ENCODE measurements around the gene ATPAF1.
"Not testable (repeated sequence)": the region's sequence is repeated elsewhere in the genome, so short reads cannot be mapped to it uniquely, and the experiment has no call there.

Gene ATPAF1, protein sequence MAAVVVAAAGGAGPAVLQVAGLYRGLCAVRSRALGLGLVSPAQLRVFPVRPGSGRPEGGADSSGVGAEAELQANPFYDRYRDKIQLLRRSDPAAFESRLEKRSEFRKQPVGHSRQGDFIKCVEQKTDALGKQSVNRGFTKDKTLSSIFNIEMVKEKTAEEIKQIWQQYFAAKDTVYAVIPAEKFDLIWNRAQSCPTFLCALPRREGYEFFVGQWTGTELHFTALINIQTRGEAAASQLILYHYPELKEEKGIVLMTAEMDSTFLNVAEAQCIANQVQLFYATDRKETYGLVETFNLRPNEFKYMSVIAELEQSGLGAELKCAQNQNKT

DNA sequence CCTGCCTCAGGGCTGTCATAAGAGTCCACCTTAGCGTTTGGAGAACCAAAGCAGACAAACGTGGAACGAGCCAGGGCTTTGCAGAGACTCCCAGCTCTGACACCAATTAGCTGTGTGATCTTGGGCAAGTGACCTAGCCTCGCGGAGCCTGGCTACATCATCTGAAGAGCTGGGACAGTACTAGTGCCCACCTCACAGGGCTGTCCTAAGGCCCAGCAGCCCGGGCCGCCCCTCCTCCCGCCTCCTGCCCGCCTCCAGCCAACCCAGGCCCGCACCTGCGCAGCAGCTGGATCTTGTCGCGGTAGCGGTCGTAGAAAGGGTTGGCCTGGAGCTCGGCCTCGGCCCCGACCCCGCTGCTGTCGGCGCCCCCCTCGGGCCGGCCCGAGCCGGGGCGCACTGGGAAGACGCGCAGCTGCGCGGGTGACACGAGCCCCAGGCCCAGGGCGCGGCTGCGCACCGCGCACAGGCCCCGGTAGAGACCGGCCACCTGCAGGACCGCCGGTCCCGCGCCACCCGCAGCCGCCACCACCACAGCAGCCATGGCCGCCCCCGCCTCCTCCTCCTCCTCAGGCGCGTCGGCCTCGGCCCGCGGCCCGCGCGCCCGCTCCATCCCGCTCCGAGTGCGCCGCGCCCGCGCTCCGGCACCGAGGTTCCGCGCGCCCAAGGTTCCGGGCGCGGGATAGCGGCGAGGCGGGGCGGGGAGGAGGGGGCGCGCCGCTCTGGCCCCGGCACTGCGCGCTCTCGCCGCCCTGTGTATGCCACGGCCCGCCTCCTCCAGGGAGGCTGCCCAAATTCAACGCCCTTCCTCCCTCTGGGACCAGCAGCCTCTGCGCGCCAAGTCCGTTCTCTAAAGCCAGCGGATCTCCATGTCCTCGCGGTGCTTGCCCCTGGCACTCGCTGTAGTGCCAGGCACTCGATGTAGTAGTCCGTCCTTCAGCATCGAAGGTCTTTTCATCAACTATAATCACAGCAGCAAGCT lies at the start of gene ATPAF1:
Gene ATPAF1, minus strand, starts transcription at position 583 of the 979 bp plus-strand sequence. Its CDS starts 42 bp downstream, at position 541.
- peak; percentile 70 for DNase-seq (ENCODE audit: low read depth)

DNA sequence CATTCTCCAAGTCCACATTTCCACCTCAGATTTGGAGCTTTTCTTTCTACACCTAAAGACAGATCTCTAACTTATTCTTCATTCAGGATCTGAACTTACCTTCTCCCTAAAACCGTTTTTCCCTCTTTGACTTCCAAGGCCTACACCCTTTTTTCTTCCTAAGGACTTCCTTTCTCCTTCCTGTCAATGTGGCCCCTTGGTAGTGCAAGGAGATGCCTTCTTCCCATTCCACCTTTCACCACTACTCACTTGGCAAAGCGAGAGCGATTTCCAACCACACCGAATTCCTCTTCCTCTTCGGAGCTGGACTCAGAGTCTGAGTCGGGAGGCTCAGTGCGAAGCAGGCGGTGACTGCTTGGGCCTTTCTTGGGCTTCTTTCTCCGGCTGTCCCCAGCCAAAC lies 49.5 kb upstream of the ATPAF1 start:
- no peak for DNase-seq (ENCODE audit: low read depth)

DNA sequence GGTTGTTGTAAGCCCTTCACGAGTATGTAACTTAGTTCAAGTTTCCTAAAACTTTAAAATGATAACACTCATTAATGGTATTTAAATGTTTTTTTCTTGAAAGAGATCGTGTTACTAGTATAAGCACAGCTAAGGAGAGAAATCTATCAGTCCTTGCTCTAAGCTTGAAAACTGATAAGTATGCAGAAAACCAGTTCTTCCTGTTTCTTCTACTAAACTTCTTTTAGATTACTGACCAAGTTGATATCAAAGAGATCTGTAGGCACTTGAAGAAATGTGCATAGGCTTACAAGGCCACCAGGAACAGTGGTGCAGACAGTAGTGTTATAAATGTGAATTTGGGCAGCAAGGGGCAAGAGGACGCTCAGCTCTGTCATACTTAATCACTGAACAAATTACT lies 46.8 kb upstream of the ATPAF1 start:
- no peak for DNase-seq (ENCODE audit: low read depth)

DNA sequence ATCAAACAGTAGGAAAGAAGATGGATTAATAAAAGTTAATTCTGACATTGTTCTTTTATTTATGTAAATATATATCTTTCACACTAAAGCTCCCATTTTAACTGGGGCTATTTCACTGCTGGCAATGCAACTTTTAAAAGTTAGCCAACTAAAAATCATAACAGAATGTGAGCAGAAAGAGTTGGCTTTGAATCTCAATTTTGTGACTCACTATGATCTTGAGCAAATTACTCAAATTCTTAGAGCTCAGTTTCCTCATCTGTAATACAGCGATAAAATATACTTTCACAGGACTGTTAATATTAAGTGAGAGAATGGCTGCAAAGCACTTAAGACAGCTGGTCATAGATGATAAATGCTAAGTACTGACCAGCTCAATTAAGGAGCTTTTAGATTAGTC lies 40.0 kb upstream of the ATPAF1 start:
- no peak for DNase-seq (ENCODE audit: low read depth)

DNA sequence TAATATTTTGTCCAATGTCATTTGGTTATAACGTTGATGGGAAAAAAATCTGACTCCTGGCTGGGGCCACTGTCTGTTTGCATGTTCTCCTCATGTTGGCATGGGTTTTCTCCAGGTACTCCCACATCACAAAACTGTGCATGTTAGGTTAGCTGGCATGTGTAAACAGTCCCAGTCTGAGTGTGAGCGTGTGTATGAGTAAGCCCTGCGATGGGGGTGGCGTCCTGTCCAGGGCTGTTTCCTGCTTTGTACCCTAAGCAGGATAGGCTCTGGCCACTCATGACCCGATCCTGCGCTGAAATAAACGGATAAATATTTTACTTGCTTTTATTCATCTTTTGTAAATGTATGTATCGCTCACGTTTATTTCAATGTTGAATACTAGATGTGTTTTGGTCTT lies 37.2 kb upstream of the ATPAF1 start:
- DNase-seq (ENCODE audit: low read depth), result no peak

DNA sequence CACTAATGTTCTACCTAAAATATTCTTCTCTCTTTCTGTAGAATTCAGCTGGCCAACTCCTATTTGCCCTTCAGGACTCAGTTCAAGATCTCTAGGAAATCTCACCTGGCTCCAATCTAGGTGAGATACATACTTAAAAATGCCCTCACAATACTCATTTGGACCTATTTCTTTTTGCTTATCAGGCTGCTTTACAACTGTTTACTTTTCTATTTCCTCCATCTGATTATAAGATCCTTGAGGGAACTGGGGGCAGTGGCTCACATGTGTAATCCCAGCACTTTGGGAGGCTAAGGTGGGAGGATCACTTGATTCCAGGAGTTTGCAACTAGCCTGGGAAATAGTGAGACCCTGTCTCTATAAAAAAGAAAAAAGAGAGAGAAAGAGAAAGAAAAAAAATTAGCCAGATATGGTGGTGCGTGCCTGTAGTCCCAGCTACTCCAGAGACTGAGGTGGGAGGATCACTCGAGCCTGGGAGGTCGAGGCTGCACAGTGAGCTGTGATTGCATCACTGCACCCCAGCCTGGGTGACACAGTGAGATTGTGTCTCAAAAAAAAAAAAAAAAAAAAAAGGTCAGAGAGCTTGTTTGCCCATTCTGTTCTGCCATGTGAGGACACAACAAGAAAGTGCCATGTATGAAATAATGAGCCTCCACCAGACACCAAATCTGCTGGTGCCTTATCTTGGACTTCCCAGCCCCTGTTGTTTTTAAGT lies 35.9 kb upstream of the ATPAF1 start:
- no peak for DNase-seq (ENCODE audit: low read depth)

DNA sequence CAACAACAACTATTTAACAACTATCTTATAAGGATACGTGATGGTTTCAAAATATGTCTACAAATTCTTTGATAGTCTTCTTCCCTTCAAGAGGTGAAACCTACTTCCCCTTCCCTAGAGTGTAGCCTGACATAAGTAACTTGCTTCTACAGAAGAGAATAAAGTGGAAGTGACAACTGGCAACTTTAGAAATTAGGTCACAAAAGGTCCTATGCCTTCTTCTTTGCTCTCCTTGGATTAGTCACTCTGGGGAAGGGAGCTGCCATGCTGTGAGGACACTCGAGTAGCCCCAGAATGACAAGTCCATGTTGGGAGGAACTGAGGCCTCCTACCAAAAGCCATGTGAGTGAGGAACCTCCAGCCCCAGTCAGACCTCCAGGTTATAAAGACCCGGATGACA lies 31.5 kb upstream of the ATPAF1 start:
- DNase-seq (ENCODE audit: low read depth), result no peak

DNA sequence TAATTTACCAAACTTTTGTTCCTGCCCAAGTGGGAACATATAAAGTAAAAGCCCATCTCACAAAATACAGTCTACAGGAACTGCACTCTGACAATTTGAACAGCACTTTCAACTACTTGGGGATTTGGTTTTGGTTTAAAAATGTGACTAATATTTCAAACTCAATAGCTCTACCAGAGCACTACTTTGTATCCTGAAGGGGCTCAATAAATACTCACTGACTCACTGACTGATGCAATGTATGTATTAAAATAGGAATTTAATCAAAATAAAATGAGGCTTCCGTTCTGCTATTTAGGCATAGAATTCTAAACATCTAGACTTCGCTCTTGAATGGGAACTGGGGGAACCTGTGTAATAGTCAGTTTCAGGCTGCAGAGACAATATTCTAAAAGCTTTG lies 28.9 kb upstream of the ATPAF1 start:
- DNase-seq (ENCODE audit: low read depth), result no peak

DNA sequence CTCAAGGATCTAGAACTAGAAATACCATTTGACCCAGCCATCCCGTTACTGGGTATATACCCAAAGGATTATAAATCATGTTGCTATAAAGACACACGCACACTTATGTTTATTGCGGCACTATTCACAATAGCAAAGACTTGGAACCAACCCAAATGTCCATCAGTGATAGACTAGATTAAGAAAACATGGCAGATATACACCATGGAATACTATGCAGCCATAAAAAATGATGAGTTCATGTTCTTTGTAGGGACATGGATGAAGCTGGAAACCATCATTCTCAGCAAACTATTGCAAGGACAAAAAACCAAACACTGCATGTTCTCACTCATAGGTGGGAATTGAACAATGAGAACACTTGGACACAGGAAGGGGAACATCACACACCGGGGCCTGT lies 26.5 kb upstream of the ATPAF1 start:
- DNase-seq (ENCODE audit: low read depth), result not testable (repeated sequence)

DNA sequence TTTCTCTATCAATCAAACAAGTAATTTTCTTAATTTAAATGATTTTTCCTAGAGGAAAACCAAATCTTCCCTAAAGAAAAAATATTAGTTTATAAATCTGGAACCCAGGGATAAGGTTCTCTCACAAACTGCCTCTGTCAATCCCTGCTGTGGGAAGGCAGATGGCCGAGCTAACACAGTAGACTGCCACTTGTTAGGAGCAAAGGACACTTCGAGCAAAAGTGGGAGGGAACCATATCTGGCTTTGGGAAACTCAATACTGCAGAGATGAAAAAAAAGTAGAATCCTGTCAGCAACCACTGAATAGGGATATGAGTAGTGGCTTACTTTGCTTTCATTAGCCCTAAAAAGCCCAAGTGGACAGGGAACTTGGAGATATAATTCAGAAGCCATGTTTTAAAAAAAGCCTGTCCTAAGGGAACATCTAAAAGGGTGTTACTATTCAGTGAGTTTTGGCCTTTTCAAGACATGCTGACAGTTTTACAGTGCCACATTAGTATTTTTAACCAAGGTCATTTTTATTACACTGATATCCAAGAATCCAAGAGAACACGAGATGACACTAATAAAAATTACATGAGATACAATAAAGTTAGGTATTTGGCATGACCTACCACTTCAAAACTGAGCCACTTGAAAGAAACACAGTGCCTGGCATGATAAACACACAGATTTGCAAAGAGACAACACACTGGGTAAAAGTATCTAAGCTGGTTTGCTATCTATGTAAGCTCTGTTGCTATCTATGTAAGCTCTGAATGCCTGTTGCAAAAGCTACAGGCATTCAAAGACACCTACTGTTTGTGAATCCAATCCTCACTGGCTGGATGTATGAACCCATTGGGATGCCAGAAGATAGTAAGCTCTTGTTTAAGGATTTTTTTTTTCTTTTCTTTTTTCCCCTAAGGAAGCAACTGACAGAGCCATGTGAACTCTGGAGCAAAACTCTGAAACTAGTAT lies 24.9 kb upstream of the ATPAF1 start:
- no peak for DNase-seq (ENCODE audit: low read depth)

DNA sequence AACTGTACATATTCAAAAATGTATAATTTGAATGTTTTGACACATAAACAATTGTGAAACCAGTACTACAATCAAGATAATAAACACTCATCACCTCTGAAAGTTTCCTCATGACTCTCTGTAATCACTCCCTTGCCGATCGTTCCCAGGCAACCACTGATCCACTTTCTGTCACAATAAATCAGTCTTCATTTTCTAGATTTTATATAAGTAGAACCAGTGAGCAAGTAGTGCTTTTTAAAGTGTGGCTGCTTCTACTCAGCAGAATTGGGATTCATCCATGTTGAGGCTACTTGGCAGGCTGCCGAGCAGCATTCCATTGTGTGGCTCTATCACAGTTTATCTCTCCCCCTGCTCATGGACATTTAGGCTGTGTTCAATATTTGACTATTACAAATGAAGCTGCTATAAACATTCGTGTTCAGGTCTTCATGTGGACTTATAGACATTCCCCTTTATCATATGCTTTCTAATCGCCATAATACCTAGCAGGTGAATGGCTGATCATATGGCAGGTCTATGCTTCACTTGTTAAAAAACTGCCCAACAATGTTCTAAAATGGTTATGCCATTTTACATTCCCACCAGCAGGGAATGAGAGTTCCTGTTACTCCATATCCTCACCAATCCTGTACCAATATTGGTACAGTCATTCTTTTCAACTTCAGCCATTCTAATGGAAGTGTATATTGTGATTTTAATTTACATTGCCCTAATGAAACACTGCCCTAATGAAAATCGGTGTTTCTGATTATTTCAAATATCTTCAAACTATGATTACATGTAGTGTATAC lies 24.0 kb upstream of the ATPAF1 start:
- DNase-seq (ENCODE audit: low read depth), result peak; percentile 62

DNA sequence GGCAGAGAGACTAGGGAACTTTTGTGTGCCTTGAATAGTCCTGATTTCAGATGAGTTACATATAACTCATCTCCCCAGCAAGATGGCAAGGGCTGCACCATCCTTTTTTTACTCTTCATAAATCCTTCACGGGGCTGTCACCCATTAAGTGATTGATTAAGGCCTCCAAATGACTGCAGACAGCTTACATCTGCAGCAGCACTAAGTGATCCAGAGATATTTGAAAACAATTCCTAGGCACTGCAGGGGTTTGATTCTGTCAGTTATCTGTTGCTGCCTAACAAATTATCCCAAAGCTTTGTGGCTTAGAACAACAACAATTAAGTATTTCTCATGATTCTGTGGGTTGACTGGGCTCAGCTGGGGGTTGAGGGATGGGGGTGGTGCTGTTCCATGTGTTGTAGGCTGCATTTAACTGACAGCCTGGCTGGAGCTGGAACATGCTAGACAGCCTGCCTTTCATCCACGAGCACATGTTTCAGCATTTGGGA lies 22.8 kb upstream of the ATPAF1 start:
- DNase-seq (ENCODE audit: low read depth), result peak; percentile 25

DNA sequence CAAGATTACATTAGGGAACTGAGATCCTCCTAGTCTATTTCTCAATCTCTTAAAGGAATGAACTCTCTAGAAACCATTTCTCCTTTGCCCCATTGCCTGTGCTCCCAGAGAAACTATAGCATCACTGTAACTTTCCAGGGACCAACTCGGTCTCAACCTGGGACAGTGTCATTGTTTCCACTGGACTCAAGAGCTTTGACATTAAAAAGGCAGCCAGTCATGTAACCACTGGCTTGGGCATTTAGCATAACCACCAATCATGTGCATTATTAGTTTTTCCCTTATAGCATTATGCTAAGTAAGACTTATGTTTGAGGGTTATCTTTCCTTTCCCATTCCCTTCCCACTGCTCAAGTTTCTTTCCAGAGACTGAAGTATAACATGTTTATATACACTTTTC lies 21.7 kb upstream of the ATPAF1 start:
- no peak for DNase-seq (ENCODE audit: low read depth)

DNA sequence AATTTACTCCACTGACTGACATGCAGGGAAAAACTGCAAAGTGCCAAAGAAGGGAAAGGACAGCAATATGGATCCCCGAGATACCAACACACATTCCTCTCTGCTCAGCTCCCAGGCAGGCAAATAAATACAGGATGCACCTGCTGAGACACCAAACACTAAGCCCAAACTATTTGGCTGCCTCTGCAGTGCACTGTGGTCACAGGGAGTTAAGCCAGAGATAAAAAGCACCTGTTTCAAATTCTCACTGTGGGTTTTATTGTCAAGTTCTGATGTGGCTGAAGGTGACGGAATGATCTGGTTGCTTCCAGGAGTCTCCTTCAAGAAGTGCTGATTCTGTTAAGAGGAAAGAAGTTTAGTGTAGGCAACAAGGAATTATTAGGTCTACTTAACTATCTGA lies 21.2 kb upstream of the ATPAF1 start:
- no peak for DNase-seq (ENCODE audit: low read depth)

DNA sequence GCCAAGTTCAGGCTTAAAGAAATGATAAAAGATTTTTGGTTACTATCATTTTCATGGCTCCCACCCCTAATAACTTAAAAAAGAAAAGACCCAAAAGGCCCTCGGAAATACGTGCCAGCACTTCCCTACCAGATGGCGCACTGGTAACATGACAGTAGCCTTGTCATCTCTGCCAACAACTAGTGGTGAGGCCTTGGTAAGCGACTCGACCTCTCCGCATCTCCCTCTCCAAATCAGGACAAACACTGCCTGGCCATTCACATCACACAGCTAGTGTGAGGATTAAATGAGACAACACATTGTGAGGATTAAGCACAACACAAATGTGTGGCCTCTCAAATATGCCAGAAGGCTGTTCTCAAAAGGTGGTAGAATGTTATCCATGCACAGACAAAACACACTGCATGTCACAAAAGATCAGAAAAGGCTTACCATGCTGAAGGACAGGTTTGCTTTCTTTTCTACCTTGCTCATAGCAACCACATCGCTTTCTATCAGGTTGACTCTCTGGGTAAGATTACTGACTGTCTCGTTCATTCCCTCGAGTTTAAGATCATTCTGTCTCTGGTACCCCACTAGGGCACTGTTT lies 19.9 kb upstream of the ATPAF1 start:
- no peak for DNase-seq (ENCODE audit: low read depth)

DNA sequence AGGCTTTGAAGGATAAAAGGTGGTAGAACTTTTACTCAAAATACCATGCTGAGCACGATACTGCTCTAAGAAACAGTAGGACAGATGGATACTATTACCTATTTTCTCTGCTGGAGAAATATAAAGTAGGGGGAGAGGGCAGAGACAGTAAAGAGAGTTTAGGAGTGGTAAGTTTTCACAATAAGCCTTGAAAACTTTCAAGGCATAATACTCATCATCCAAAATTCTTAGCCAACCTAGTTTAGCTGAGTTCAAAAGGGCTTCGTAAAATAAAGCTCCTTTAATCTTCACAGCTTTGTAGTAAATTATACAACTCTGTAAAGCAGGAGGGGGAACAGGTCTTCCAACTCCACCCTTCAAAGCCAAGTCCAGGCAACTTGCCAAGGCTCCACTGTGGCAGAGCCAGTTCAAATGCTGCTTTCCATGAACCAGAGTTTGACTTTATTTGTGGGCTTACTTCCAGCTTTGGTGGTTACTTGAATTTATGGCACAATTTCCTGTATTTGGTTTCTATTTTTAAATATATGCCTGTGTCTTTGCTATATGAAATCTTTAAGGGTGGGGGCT lies 19.0 kb upstream of the ATPAF1 start:
- DNase-seq (ENCODE audit: low read depth), result no peak

DNA sequence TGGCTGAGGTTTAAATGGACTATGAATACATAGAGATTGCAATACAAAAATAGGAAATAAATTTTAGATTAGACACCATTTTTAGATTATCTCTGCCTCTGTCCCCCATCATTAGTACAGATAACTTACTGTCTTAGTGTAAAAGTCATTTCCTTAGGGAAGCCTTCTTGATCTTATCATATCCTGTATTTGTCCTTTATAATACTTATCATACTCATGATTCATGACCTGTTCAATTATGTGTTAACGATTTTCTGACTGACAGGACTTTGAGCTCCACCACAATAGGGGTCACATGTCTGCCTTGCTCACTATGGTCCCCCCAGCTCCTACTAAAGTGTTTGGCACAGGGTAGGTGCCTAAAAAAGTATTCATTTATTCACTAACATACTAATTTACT lies 18.1 kb upstream of the ATPAF1 start:
- no peak for DNase-seq (ENCODE audit: low read depth)

DNA sequence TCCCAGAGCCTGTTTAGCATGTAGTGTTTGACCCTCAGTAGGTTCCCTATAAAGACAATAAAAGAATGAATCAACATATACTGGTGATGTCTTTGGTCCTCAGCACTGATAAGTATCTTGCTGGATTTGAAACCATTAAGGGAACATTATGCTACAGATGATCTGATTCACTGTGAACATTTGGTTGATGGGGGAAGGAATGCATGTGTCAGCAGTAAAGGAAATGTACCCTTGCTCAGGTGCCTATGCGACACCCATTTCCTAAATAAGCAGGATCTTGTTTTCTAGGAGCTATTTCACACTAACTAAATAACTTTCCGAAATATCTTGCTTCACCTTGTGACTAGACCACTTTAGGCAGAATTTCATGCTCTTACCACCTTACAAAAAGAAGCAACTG lies 16.5 kb upstream of the ATPAF1 start:
- DNase-seq (ENCODE audit: low read depth), result no peak

DNA sequence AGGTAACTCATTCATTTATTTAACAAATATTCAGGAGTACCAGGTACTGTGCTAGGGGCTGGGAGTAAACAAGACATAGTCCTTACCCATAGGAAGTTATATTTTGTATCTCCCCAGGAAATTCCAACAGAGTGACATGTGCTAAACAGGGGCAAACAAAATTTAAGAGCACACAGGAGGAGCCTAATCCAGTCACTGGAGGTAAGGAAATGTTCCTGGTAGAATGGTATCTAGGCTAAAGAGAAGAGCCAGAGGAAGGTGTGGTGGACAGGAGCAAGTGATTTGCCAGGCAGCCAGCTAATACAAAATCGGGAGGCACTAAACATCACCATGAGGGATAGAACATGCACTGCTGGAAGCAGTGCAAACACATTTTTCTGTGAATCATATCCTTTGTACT lies 13.9 kb upstream of the ATPAF1 start:
- DNase-seq (ENCODE audit: low read depth), result no peak
